GM12872 (cell line): ENCODE measurements around the gene BCL2L14.

Experiments
- CTCF ChIP-seq: IDR thresholded peaks from 3 replicates; pipeline ENCODE4 v1.5.1; 2011; ENCODE audit warnings: low read depth, mild to moderate bottlenecking, low read length, moderate library complexity; ENCODE audit not compliant: insufficient read depth

The BCL2L14 gene

GRCh38 chr12:12086362-12086761 is 15.6 kb downstream of the BCL2L14 start:
- no peak for TF ChIP-seq CTCF

GRCh38 chr12:12086973-12087692 is 16.4 kb downstream of the BCL2L14 start:
- no peak for TF ChIP-seq CTCF

GRCh38 chr12:12087693-12088034 is 16.9 kb downstream of the BCL2L14 start:
- TF ChIP-seq CTCF, result no peak

GRCh38 chr12:12088147-12088546 is 17.4 kb downstream of the BCL2L14 start:
- no peak for TF ChIP-seq CTCF

GRCh38 chr12:12088761-12089160 is 18.0 kb downstream of the BCL2L14 start:
- TF ChIP-seq CTCF, result no peak

GRCh38 chr12:12091071-12091470 is 20.3 kb downstream of the BCL2L14 start:
- TF ChIP-seq CTCF, result no peak

GRCh38 chr12:12091977-12092663 is 21.4 kb downstream of the BCL2L14 start:
- no peak for TF ChIP-seq CTCF
